Stimulated activated CD4-positive, alpha-beta T cell treated with anti-CD3 and anti-CD28 coated beads, Interleukin-1b, Interleukin-23, amount 100 ng/mL, for 1 hour (primary cell): ENCODE results near the gene HCST.
"Not testable (repeated sequence)": the region's sequence is repeated elsewhere in the genome, so short reads cannot be mapped to it uniquely, and the experiment has no call there.

Experiments
- DNase-seq, 2 donors: peaks; one replicate each; pipeline ENCODE4 v3.0.0-alpha.2; 2020; ENCODE audit warnings: low read depth in 2 of 2

HCST gene

GRCh38 chr19:35904311-35905068 lies 2.2 kb downstream of the HCST start:
- no peak for DNase-seq

GRCh38 chr19:35905178-35905727 lies 2.9 kb downstream of the HCST start:
- no peak for DNase-seq

- no peak for DNase-seq
These were observed 5.0 kb downstream of the HCST start for GRCh38 chr19:35907377-35907745.

GRCh38 chr19:35908010-35908441 lies 5.7 kb downstream of the HCST start, which contains the start of gene TYROBP:
Gene TYROBP, minus strand, starts transcription at chr19:35908295. Its CDS starts 67 bp downstream, at chr19:35908228.
- DNase-seq: no peak

- no peak for DNase-seq
These were observed 6.8 kb downstream of the HCST start for GRCh38 chr19:35908973-35909683.

- no peak for DNase-seq
These were observed 7.3 kb downstream of the HCST start for GRCh38 chr19:35909684-35910035.

GRCh38 chr19:35910355-35910754 lies 8.0 kb downstream of the HCST start:
- DNase-seq: not testable (repeated sequence)

- DNase-seq: no peak
These were observed 8.8 kb downstream of the HCST start for GRCh38 chr19:35911173-35911572.

- DNase-seq: no peak
These were observed 9.5 kb downstream of the HCST start for GRCh38 chr19:35911790-35912189.

GRCh38 chr19:35913589-35913988 lies 11.3 kb downstream of the HCST start:
- DNase-seq: no peak

GRCh38 chr19:35915443-35915842 lies 13.1 kb downstream of the HCST start:
- no peak for DNase-seq

GRCh38 chr19:35919306-35919705 lies 17.0 kb downstream of the HCST start:
- DNase-seq: no peak

GRCh38 chr19:35921012-35921411 lies 18.7 kb downstream of the HCST start:
- DNase-seq: no peak

GRCh38 chr19:35925501-35925900 lies 23.2 kb downstream of the HCST start:
- DNase-seq: no peak

GRCh38 chr19:35928507-35928906 lies 26.2 kb downstream of the HCST start:
- no peak for DNase-seq

GRCh38 chr19:35929876-35930275 lies 27.5 kb downstream of the HCST start:
- no peak for DNase-seq

- peak; percentile 95 to 99 for DNase-seq
These were observed 29.0 kb downstream of the HCST start for GRCh38 chr19:35931161-35931873.

- no peak for DNase-seq
These were observed 29.5 kb downstream of the HCST start for GRCh38 chr19:35931874-35932202.

- no peak for DNase-seq
These were observed 30.1 kb downstream of the HCST start for GRCh38 chr19:35932291-35932936.

GRCh38 chr19:35935911-35936737 lies 33.8 kb downstream of the HCST start, which contains the start of gene LRFN3:
Gene LRFN3, plus strand, starts transcription at chr19:35936374. Its CDS starts 3,052 bp downstream, at chr19:35939426.
- peak in 1 of 2 donors; percentile 24 for DNase-seq

GRCh38 chr19:35936738-35937268 lies 34.5 kb downstream of the HCST start:
- DNase-seq: no peak
